Islet precursor cell (in vitro differentiated cells): Measurements from ENCODE around the gene AK1.

Experiments used
- DNase-seq: peaks from one replicate; pipeline ENCODE4 v3.0.0-alpha.2; 2018

The AK1 gene

GRCh38 chr9:127907867-127908659 lies 30.6 kb upstream of the AK1 start:
- no peak for DNase-seq

GRCh38 chr9:127905788-127906191 lies 28.3 kb upstream of the AK1 start:
- DNase-seq: no peak

GRCh38 chr9:127905004-127905728 lies 27.7 kb upstream of the AK1 start:
- no peak for DNase-seq

DNA sequence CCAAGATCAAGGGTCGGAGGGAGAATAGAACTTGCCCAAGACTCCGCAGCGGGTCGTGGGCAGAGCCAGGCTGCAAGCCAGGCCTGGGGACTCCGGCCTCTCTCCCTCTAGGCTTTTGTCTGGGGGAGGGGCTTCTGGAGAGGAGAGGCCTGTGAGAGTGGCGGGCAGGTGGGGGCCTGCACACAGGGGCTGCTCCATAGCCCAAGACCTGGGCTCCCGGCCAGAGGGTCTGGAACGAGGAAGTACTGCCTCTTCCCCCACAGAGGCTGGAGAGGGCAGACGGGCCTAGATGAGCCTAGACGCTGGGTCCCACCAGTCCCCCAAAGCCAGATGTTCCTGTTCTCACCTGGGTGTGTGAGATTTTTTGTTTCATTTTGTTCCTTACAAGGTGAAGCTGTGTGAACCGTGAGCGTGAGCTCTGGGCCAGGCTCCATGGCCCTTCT lies 27.1 kb upstream of the AK1 start:
- no peak for DNase-seq

DNA sequence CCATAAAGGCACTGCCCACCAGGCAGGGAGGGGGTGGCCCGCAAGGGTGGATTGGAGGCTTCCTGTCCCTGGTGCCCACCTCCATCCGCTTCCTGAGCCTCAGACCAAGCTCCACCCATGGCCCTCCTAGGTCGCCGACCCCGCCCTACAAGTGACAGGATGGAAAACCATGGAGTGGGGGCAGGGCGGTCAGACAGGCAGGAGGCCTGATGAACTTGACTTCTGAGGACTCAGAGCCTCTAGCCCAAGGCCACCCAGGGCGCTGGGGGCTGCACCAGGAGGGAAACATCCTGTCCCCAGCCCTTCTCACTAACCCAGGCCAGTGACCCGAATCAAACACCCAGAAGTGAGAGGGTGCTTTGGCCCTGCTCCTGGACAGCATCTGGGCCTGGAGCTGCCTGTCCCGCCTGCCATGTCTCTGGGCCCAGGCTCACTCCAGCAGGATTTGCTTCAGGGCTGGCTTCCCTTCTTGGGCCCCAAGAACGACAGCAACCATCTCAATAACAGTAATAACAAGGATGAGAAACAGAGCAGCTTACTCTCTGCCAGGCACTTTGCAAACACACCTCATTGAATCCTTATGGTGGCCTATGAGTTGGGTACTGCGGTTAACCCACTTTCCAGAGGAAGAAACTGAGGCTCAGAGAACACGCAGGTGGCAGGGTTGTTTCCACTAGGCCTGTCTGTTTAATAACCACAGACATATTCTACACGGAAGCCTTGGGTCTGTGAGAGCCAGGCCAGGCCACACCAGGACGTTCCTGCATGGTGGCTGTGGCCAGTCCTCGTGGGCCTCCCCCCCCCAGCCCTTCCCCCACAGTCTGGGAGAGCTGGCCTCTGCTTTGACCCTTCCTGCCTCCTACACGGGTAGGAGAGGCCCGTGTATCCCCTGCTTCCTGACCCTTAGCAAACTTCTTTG lies 26.3 kb upstream of the AK1 start:
- peak; percentile 82 for DNase-seq

DNA sequence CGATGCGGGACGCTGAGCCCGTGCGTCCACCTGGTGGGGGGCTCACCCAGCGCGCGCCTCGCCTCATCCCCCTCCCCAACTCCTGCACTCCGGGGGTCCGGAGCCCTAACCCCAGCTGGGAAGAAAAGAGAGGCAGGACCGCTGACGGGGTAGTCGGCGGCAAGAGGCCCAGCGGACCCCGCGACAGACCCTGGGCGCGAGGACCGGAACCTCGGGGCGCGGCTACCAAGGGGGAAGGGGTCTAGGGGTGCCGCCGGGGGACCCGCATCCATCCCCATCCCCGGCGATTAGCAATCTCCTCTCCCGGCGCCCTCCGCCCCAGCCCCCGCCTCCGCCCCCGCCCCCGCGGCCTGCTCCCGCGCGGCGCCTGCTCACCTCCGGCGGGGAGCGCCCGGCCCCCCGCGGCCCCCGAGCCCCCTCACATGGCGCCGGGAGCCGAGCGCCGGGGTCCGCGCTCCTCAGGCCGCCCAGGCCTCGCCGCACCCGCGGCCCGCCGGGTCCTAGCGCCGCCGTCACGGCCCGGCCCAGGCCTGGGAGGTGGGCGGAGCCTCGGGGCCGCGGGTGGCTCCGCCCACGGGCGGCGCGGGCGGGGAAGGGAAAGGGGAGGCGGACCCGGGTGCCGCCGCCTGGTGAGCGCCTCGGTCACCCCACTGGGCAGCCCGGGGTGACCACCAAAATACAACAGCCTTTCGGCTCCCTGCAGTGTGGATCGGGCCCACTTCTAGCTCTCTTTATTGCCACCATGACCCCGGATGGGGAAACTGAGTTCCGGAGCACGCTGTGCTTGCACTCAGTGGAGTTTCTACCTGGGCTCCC lies 21.9 kb upstream of the AK1 start, which contains the start of gene ST6GALNAC6:
Gene ST6GALNAC6, minus strand, starts transcription at position 476 of the 816 bp plus-strand sequence. CDS start 1,622 bp downstream, outside the sequence.
- peak; percentile 68 for DNase-seq

DNA sequence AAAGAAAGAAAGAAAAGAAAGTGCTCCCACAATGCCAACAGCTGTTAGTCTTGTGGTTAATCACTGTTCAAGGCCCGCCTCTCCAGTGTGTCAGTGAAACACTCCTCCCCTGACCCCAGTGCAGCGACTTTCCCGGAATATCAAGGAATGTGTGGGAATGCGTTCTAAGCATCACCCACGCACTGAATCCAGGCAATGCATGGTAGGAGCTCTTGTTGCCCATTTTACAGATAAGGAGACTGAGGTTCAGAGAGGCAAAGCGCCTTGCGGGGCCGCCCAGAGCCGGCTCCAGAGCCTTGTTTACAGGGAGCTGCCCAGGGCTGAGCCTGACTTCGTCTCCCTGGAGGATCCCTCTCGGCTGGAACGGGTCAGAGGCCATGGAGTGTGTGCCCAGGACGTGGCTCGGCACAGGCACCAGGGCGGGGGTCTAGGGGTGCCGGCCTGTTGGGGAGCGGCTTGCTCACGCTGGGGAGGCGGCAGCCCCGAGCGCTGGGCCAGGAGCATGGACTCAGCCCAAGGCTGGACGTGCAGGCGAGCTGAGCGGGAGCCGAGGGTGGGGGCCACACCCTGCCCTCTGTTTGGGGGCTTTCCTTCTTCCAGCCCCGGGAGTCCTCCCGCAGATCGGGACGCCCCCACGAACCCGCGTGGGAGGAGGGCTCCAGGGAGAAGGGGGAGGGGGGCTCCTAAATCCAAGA lies 21.1 kb upstream of the AK1 start:
- DNase-seq: peak; percentile 68

DNA sequence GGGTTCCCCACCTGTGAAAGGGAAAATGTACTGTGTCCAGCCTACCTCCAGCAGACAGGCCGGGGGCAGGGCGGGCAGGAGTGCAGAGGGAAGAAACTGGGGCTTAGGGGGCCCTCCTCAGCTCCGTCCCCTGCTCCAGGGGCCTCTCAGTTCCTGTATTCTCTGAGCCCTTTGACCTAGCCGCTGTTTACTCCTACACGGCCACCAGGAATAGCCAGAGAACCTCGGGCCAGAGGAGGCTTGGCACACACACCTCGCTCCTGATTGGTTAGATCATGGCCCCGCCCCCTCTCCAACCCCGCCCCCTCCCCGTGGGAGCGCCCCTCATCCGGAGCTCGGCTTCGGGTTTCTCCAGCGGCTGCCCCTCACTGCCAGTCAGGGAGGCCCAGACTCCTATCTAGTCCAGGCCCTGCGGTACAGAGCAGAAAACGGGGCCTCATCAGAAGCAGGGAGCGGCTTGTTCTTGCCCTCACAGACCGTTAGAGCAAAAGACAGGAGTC lies 19.8 kb upstream of the AK1 start:
- peak; percentile 93 for DNase-seq

GRCh38 chr9:127896395-127897192 lies 19.1 kb upstream of the AK1 start:
- DNase-seq: no peak

- no peak for DNase-seq
Measured at GRCh38 chr9:127895811-127896210, 18.3 kb upstream of the AK1 start.

DNA sequence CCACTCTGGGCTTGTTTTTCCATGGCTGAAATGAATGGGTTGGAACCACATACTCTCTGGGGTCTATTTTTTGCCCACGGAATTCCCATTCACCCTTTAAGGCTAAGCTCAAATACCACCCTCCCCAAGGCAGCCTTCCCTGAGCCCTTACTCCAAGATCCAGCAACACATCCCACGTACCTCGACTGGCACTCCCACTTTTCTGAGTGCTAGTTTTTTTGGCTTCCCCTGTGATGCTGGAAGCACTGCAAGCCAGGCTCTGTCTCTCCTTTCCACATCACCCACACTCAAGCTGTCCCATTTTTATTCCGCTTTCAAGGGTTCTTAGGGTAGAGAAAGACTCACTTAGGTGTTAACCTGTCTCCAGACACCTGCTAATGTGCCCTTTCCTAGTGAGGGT lies 15.9 kb upstream of the AK1 start:
- DNase-seq: no peak

- no peak for DNase-seq
Measured at GRCh38 chr9:127892831-127893230, 15.4 kb upstream of the AK1 start.

- DNase-seq: no peak
Measured at GRCh38 chr9:127890053-127890452, 12.6 kb upstream of the AK1 start.

- no peak for DNase-seq
Measured at GRCh38 chr9:127887792-127888191, 10.3 kb upstream of the AK1 start.

GRCh38 chr9:127886401-127886972 lies 9.0 kb upstream of the AK1 start:
- DNase-seq: no peak

DNA sequence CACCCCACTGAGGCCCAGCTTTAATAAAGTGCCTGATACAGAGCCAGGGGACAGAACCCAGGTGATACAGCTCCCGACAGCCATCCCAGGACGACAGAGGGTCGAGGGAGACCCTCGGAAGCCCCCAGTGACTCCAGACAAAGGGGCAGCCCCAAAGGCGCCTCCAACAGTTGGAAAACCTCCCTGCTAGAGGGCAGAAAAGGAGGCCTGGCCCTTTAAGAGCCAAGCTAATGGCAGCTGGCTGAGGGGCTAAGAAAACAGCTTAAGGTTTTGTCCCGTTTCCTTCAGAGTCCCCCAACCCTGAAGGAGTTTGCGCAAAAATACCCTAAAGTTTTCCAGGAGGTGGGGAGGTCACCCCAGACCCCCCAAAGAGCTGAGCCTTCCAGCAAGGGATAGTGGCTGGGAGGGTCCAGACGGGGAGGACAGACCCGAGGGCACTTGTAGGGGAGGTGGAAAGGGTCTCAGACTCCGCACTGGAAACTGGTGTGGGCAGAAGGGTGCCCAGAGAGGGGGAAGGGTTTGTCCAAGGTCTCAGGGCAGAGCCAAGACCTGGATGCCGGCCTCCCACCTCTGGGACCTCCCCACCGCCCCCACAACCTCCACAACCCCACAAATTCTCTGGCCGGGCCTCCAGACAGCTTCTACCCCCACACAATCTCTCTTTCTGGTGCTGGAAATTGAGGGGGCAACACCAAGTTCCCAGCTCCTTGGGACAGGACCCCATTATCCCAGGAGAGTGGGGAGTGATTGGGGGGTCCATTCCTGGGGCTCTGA lies 8.2 kb upstream of the AK1 start:
- no peak for DNase-seq

- DNase-seq: no peak
Measured at GRCh38 chr9:127884976-127885490, 7.6 kb upstream of the AK1 start.

- no peak for DNase-seq
Measured at GRCh38 chr9:127884427-127884911, 7.0 kb upstream of the AK1 start.

- DNase-seq: no peak
Measured at GRCh38 chr9:127883959-127884358, 6.5 kb upstream of the AK1 start.
